Medulla oblongata (tissue), 1 donor: ENCODE data around the gene KAT7.

Source experiments
- DNase-seq: peaks from one replicate; pipeline ENCODE4 v3.0.0-alpha.2; 2015; ENCODE audit errors: extremely low spot score

Gene KAT7

GRCh38 chr17:49871211-49871610, 82.7 kb downstream of the KAT7 start:
- DNase-seq: no peak

- no peak for DNase-seq
These were observed 84.4 kb downstream of the KAT7 start for GRCh38 chr17:49872754-49873377.

- DNase-seq: no peak
These were observed 85.0 kb downstream of the KAT7 start for GRCh38 chr17:49873466-49873865.

GRCh38 chr17:49873926-49874325, 85.4 kb downstream of the KAT7 start:
- no peak for DNase-seq

GRCh38 chr17:49874911-49875310, 86.4 kb downstream of the KAT7 start:
- DNase-seq: no peak

GRCh38 chr17:49875685-49876084, 87.2 kb downstream of the KAT7 start:
- no peak for DNase-seq

GRCh38 chr17:49878931-49879904, 90.7 kb downstream of the KAT7 start:
- DNase-seq: no peak

- DNase-seq: peak; percentile 41
These were observed 92.0 kb downstream of the KAT7 start for GRCh38 chr17:49880291-49881053.

GRCh38 chr17:49881054-49881402, 92.5 kb downstream of the KAT7 start:
- no peak for DNase-seq

GRCh38 chr17:49882434-49882833, 94.0 kb downstream of the KAT7 start:
- DNase-seq: no peak
